AG04450 (cell line): ENCODE data around the gene UMODL1. TPM values are rescaled to one million over a fixed set of nuclear protein-coding genes. Genes with fewer than 3 reads are reported as not detected.

Source experiments
- CTCF ChIA-PET: fragments of 300-600, 350-600 bp; formaldehyde crosslinking; extraction: SDS; loops from one replicate; lab custom pipeline; 2022; ENCODE audit warnings: antibody characterized with exemption, inconsistent platforms; lab: Charles Lee
- POLR2A ChIA-PET: fragments of 350-600 bp; formaldehyde crosslinking; extraction: SDS; loops from one replicate; lab custom pipeline; 2021; ENCODE audit warnings: antibody characterized with exemption, inconsistent platforms; lab: Yijun Ruan, JAX
- DNase-seq: peaks from one replicate; pipeline ENCODE4 v3.0.0-alpha.2; 2011; ENCODE audit warnings: low read depth, low spot score
- H3K27ac ChIP-seq: one replicate; pipeline ENCODE4 v1.5.1; 2012; ENCODE audit warnings: low read depth, low read length, control low read depth
- H3K27me3 ChIP-seq: one replicate; pipeline ENCODE4 v1.6.0; 2012; ENCODE audit warnings: low read length; ENCODE audit not compliant: control insufficient read depth, insufficient read depth
- H3K4me3 ChIP-seq: 2 replicates; pipeline ENCODE4 v1.5.1; 2011; ENCODE audit warnings: mild to moderate bottlenecking, low read depth, low read length, control low read depth
- H3K9me3 ChIP-seq: 2 replicates; pipeline ENCODE4 v1.5.1; 2012; ENCODE audit warnings: low read length; ENCODE audit not compliant: control insufficient read depth, insufficient read depth
- CTCF ChIP-seq: IDR thresholded peaks from 2 replicates; pipeline ENCODE4 v1.5.1; 2011; ENCODE audit warnings: low read depth, low read length, control low read depth, inconsistent platforms
- polyA plus RNA-seq: library from polyadenylated mRNA; depleted of rRNA; stranded (reverse); fragments of >200 nt; gene quantifications from 2 replicates; pipeline ENCODE4 v1.2.3, GENCODE V29; 2011

Gene UMODL1
- polyA plus RNA-seq, 1 experiment, result 0.09 TPM

DNA sequence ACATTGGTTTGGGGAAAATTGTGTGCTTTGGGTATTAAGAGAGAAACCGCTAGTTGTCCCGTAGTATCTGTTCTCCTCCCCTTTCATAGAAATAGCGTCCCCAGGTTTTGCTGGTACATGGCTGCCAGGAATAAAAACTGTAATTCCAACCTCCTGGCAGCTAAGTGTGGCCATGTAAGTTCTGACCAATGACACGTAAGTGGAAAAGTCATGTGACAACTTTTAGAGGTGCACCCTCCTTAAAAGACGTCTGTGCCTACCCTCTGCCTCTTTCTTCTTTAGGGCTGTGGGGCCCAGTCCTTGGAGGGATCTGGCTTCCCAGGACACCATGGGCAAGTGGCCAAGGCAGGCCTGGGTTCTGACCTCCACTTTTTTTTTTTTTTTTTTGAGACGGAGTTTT is 59.3 kb downstream of the UMODL1 start:
- no peak for DNase-seq
- TF ChIP-seq CTCF, result no peak
- H3K4me3 ChIP-seq, result no peak overlapping the region
- ChIA-PET CTCF (interaction anchor here (0.6 to 2.3 kb wide), 4 partner anchors 13 to 313 kb away, joined by 3 to 7 read pairs (median 6); no protein-coding TSS in a partner anchor), POLR2A (no interaction called here)
- H3K9me3 ChIP-seq, result no peaks in the 10 kb centered on the region; the same call in 1 of the 2 replicates
- no peak overlapping the region for H3K27ac ChIP-seq
- H3K27me3 ChIP-seq, result peaks cover 33% of the 10 kb centered on the region

GRCh38 chr21:42132183-42132582 is 61.1 kb downstream of the UMODL1 start:
- H3K27me3 ChIP-seq, result peaks cover 36% of the 10 kb centered on the region
- TF ChIP-seq CTCF, result no peak
- POLR2A ChIA-PET, result no interaction called here
- no peaks in the 10 kb centered on the region for H3K9me3 ChIP-seq
- H3K27ac ChIP-seq, result no peak overlapping the region
- DNase-seq, result no peak
- no peak overlapping the region for H3K4me3 ChIP-seq
- CTCF ChIA-PET, result no interaction called here

DNA sequence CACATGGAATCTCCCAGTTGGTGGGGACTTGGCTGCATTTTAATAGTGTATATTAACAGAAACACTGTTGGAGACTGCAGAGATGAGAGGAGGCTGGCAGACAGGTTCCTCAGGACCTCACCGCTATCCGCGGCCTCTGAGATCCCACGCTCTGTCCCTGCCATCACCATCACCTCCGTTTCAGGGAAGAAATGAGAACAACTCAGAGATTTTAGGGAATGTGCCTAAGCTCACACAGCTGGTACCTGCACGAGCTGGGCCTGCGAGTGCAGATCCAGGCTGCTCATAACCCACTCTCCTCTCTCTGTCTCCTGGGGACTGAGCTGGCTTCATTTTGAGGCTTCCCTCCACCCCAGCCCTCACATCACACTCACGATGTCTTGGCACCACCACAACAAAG is 62.0 kb downstream of the UMODL1 start:
- peaks cover 31% of the 10 kb centered on the region for H3K27me3 ChIP-seq
- DNase-seq, result no peak
- no peak for TF ChIP-seq CTCF
- H3K27ac ChIP-seq, result no peak overlapping the region
- ChIA-PET POLR2A (no interaction called here), CTCF (interaction anchor here (0.7 kb wide), 1 partner anchor 16 kb away, joined by 4 read pairs; no protein-coding TSS in a partner anchor)
- no peak overlapping the region for H3K4me3 ChIP-seq
- H3K9me3 ChIP-seq, result no peaks in the 10 kb centered on the region

DNA sequence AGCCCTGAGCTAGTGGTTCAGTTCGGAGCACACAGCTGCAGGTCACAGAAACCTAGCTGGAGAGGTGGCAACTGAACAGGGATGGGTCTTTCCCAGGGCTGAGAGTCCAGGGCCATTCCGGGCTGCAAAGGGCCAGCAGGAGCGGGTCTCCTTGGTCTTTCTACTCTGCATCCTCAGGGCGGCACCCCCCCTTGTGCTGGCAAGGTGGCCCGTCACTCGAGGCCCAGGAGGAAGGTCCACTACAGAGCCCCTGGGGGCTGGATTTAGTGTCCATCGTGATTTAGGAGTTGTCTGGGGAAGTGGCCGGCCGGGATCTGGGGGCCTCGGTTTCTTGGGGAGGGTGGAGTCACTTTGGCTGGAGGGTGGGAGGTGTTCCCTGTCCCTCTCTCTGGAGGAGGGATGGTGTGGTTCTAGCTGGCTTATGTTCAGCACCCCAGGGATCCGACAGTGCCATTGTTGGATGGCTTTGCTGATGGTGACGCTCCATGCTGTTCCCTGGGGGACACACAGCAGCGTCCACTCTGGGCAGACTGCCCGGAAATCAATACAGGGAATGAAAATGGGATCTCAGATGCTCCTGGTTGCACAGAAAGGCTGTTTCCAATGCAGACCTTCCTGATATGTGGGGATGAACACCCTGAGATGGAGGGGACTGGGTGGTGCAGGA is 64.4 kb downstream of the UMODL1 start:
- Histone ChIP-seq H3K27ac (no peak overlapping the region), H3K9me3 (no peaks in the 10 kb centered on the region; the same call in 1 of the 2 replicates), H3K4me3 (no peak overlapping the region), H3K27me3 (peaks cover 22% of the 10 kb centered on the region)
- DNase-seq, result no peak
- TF ChIP-seq CTCF, result no peak
- ChIA-PET CTCF (interaction anchor here (2.7 kb wide), 1 partner anchor 10 kb away, joined by 10 read pairs; no protein-coding TSS in a partner anchor), POLR2A (no interaction called here)

- Histone ChIP-seq H3K4me3 (no peak overlapping the region), H3K9me3 (no peaks in the 10 kb centered on the region; the same call in 1 of the 2 replicates), H3K27ac (no peak overlapping the region), H3K27me3 (peaks cover 26% of the 10 kb centered on the region)
- no peak for DNase-seq
- CTCF ChIA-PET, result interaction anchor here (2.7 kb wide), 1 partner anchor 8 kb away, joined by 10 read pairs; no protein-coding TSS in a partner anchor
- no peak for TF ChIP-seq CTCF
- POLR2A ChIA-PET, result no interaction called here
These were observed 66.2 kb downstream of the UMODL1 start for GRCh38 chr21:42137191-42137904.
